H1 (cell line): Measurements from ENCODE around the gene PSKH1. TPM values are rescaled to one million over a fixed set of nuclear protein-coding genes. Genes with fewer than 3 reads are reported as not detected.

Experiments used
- CTCF ChIA-PET: fragments of 300-600 bp; sonication (Branson Sonifier 250); formaldehyde crosslinking; loops from one replicate; lab custom pipeline; 2021; ENCODE audit not compliant: partially characterized antibody; lab: Charles Lee
- POLR2A ChIA-PET: fragments of 300-600 bp; sonication (Branson Sonifier 250); formaldehyde crosslinking; loops from one replicate; lab custom pipeline; 2021; ENCODE audit warnings: inconsistent platforms; ENCODE audit not compliant: partially characterized antibody; lab: Charles Lee
- DNase-seq, 2 experiments: peaks; one replicate each; pipeline versions ENCODE4 v3.0.0 to v3.0.0-alpha.2; 2010 to 2022; ENCODE audit warnings: low spot score in 2 of 2, low read depth in 1 of 2, mixed read lengths in 1 of 2
- FAIRE-seq: peaks from 2 replicates; lab custom pipeline; 2011; peaks lifted over from hg19 to GRCh38; lab: Jason Lieb, UNC
- H2AFZ ChIP-seq: 2 replicates; pipeline ENCODE4 v1.8.1; 2012; ENCODE audit warnings: low read length, inconsistent platforms
- H2AK5ac ChIP-seq: 2 replicates; pipeline ENCODE4 v1.6.1; 2013; ENCODE audit warnings: low read depth, low read length
- H2BK120ac ChIP-seq: replicated peaks from 2 replicates; pipeline ENCODE3; 2013; ENCODE audit warnings: low read depth, low read length, inconsistent platforms
- H2BK12ac ChIP-seq: 2 replicates; pipeline ENCODE4 v1.6.1; 2013; ENCODE audit warnings: low read depth, low read length
- H2BK15ac ChIP-seq: 2 replicates; pipeline ENCODE4 v1.6.1; 2013; ENCODE audit warnings: low read length
- H2BK20ac ChIP-seq: 2 replicates; pipeline ENCODE4 v1.6.1; 2013; ENCODE audit warnings: low read length
- H2BK5ac ChIP-seq: 2 replicates; pipeline ENCODE4 v1.6.1; 2013; ENCODE audit warnings: low read depth, low read length
- H3K14ac ChIP-seq: 2 replicates; pipeline ENCODE4 v1.6.1; 2013; ENCODE audit warnings: inconsistent platforms; ENCODE audit not compliant: insufficient read length
- H3K18ac ChIP-seq: 2 replicates; pipeline ENCODE4 v1.6.1; 2013; ENCODE audit warnings: low read length; ENCODE audit errors: extremely low read depth
- H3K23ac ChIP-seq: 2 replicates; pipeline ENCODE4 v1.6.1; 2013; ENCODE audit warnings: inconsistent platforms; ENCODE audit not compliant: insufficient read length
- H3K23me2 ChIP-seq: 2 replicates; pipeline ENCODE4 v1.6.1; 2013; ENCODE audit warnings: low read depth, low read length
- H3K27ac ChIP-seq: 2 replicates; pipeline ENCODE4 v1.6.1; 2011; ENCODE audit warnings: low read depth, low read length, inconsistent platforms
- H3K27me3 ChIP-seq, 4 experiments: replicated peaks in 1 of 4; 1 replicate in 1 of 4; 2 replicates in 3 of 4; pipeline versions ENCODE4 v1.6.1 to v1.8.1; 2011 to 2013; ENCODE audit warnings: low read length in 3 of 4, mild to moderate bottlenecking in 3 of 4, inconsistent platforms in 2 of 4, mixed read lengths in 2 of 4, moderate library complexity in 1 of 4; ENCODE audit not compliant: control insufficient read depth in 3 of 4, insufficient read depth in 3 of 4; ENCODE audit errors: extremely low read depth in 1 of 4
- H3K36me3 ChIP-seq, 4 experiments: 2 replicates each; pipeline versions ENCODE4 v1.6.1 to v1.8.1; 2011 to 2013; ENCODE audit warnings: mild to moderate bottlenecking in 4 of 4, low read length in 3 of 4, moderate library complexity in 2 of 4, control low read depth in 1 of 4, inconsistent platforms in 1 of 4; ENCODE audit not compliant: insufficient read depth in 4 of 4, control insufficient read depth in 2 of 4
- H3K4ac ChIP-seq: replicated peaks from 2 replicates; pipeline ENCODE3; 2013; ENCODE audit warnings: low read length, low read depth, mixed read lengths, inconsistent platforms; ENCODE audit not compliant: insufficient read length
- H3K4me1 ChIP-seq, 4 experiments: replicated peaks in 1 of 4; 1 replicate in 1 of 4; 2 replicates in 3 of 4; pipeline versions ENCODE4 v1.6.1 to v1.8.1; 2011 to 2013; ENCODE audit warnings: low read length in 3 of 4, inconsistent platforms in 2 of 4, mixed read lengths in 1 of 4; ENCODE audit not compliant: insufficient read depth in 4 of 4, control insufficient read depth in 3 of 4
- H3K4me2 ChIP-seq, 2 experiments: 2 replicates each; pipeline versions ENCODE4 v1.6.1 to v1.8.1; 2011 to 2013; ENCODE audit warnings: low read depth in 2 of 2, low read length in 2 of 2, control low read depth in 1 of 2, inconsistent platforms in 1 of 2, mild to moderate bottlenecking in 1 of 2; ENCODE audit not compliant: insufficient read depth in 1 of 2
- H3K4me3 ChIP-seq, 4 experiments: fragments of 200-600, 300-600 bp in 1 of 4; sonication (generic), shearing (Covaris generic), sonication (Bioruptor Twin) in 1 of 4; 2 replicates each; pipeline versions ENCODE4 v1.5.1 to v1.8.1; 2011 to 2016; ENCODE audit warnings: low read length in 4 of 4, low read depth in 3 of 4, control low read depth in 2 of 4, inconsistent platforms in 2 of 4, mild to moderate bottlenecking in 2 of 4, mixed read lengths in 1 of 4, moderate library complexity in 1 of 4; ENCODE audit not compliant: insufficient read depth in 2 of 4; ENCODE audit errors: extremely low read depth in 1 of 4
- H3K56ac ChIP-seq: replicated peaks from 2 replicates; pipeline ENCODE3; 2013; ENCODE audit warnings: low read depth, mild to moderate bottlenecking, mixed read lengths, low read length, inconsistent platforms; ENCODE audit not compliant: insufficient read length
- H3K79me1 ChIP-seq: 2 replicates; pipeline ENCODE4 v1.6.1; 2013; ENCODE audit warnings: low read depth, low read length, control low read depth
- H3K79me2 ChIP-seq, 2 experiments: 2 replicates each; pipeline versions ENCODE4 v1.6.1 to v1.8.1; 2012 to 2013; ENCODE audit warnings: low read length in 2 of 2, mild to moderate bottlenecking in 2 of 2, inconsistent platforms in 1 of 2; ENCODE audit not compliant: insufficient read depth in 2 of 2, control insufficient read depth in 1 of 2
- H3K9ac ChIP-seq, 4 experiments: replicated peaks in 1 of 4; 1 replicate in 1 of 4; 2 replicates in 3 of 4; pipeline versions ENCODE4 v1.6.1 to v1.8.1; 2011 to 2013; ENCODE audit warnings: low read depth in 3 of 4, low read length in 3 of 4, control low read depth in 2 of 4, mild to moderate bottlenecking in 2 of 4, moderate library complexity in 2 of 4, inconsistent platforms in 1 of 4; ENCODE audit errors: extremely low read depth in 1 of 4
- H3K9me3 ChIP-seq, 2 experiments: 2 replicates each; pipeline versions ENCODE4 v1.6.1 to v1.8.1; 2012 to 2013; ENCODE audit warnings: mild to moderate bottlenecking in 2 of 2, moderate library complexity in 2 of 2, control low read depth in 1 of 2, inconsistent platforms in 1 of 2, low read depth in 1 of 2, low read length in 1 of 2, mixed read lengths in 1 of 2; ENCODE audit not compliant: insufficient read depth in 2 of 2
- H4K20me1 ChIP-seq, 2 experiments: replicated peaks in 1 of 2; 2 replicates each; pipeline versions ENCODE3 to v1.8.1; 2011 to 2013; ENCODE audit warnings: inconsistent platforms in 2 of 2, low read length in 2 of 2, mild to moderate bottlenecking in 1 of 2; ENCODE audit not compliant: insufficient read depth in 2 of 2, control insufficient read depth in 1 of 2
- H4K5ac ChIP-seq: 2 replicates; pipeline ENCODE4 v1.6.1; 2013; ENCODE audit warnings: low read length, low read depth, mixed read lengths, inconsistent platforms; ENCODE audit not compliant: insufficient read length
- H4K8ac ChIP-seq: 2 replicates; pipeline ENCODE4 v1.8.0; 2013; ENCODE audit warnings: mild to moderate bottlenecking, moderate library complexity, low read length, inconsistent platforms; ENCODE audit not compliant: insufficient read depth; ENCODE audit errors: extremely low read depth
- H4K91ac ChIP-seq: replicated peaks from 2 replicates; pipeline ENCODE3; 2013; ENCODE audit warnings: low read length, mixed read lengths, inconsistent platforms; ENCODE audit not compliant: insufficient read length
- CBX8 ChIP-seq: fragments of 300-800, 300-1000 bp; sonication (generic); IDR thresholded peaks from 2 replicates; pipeline ENCODE4 v1.7.1; 2016; ENCODE audit warnings: low read depth, low read length, borderline replicate concordance
- CTBP2 ChIP-seq: IDR thresholded peaks from 2 replicates; pipeline ENCODE4 v1.7.0; 2011; ENCODE audit warnings: borderline replicate concordance, mild to moderate bottlenecking, moderate library complexity, mixed read lengths, low read length; ENCODE audit not compliant: insufficient read depth, insufficient read length
- ZNF274 ChIP-seq: IDR thresholded peaks from 2 replicates; pipeline ENCODE4 v1.7.0; 2012; ENCODE audit warnings: low read length, borderline replicate concordance; ENCODE audit errors: extremely low read depth
- WGBS, 2 experiments: shearing (Covaris generic) in 1 of 2; methylation state at CpG; one replicate each; pipeline versions ENCODE4 v1.1.6 to v1.1.7; 2013 to 2015; ENCODE audit warnings: low lambda C conversion rate in 2 of 2, mixed read lengths in 2 of 2, inconsistent platforms in 1 of 2, low coverage in 1 of 2, missing lambda C conversion rate in 1 of 2; ENCODE audit not compliant: insufficient replicate concordance in 2 of 2, insufficient coverage in 1 of 2, insufficient read length in 1 of 2; ENCODE audit errors: extremely low coverage in 1 of 2, missing lambda C conversion rate in 1 of 2; 5-methylcytosine and 5-hydroxymethylcytosine counted together
- polyA plus RNA-seq, 7 experiments: library from polyadenylated mRNA; depleted of rRNA in 3 of 7; stranded (reverse) in 5 of 7; unstranded in 2 of 7; fragments of >200 nt in 5 of 7; fragments of 200-250 nt in 2 of 7; gene quantifications; 1 replicate in 5 of 7; 2 replicates in 1 of 7; 4 replicates in 1 of 7; pipeline versions ENCODE4 v1.2.1 to v1.2.3, GENCODE V29; 2011 to 2013; ENCODE audit warnings: missing spikeins in 2 of 7, mixed read lengths in 2 of 7
- total RNA-seq: library from RNA; stranded (reverse); fragmentation: NEBNext Ultra II Directional; extraction: Animal tissue kit (Norgen Biotek cat#: 25700); gene quantifications from 2 replicates; pipeline ENCODE4 v1.2.1, GENCODE V29; 2021

PSKH1 gene
- total and polyA plus RNA-seq, 2 of the 8 experiments (the other 6 are each of a cell fraction or from before 2014, with no cell fraction given): 24.8 to 51.0 TPM

DNA sequence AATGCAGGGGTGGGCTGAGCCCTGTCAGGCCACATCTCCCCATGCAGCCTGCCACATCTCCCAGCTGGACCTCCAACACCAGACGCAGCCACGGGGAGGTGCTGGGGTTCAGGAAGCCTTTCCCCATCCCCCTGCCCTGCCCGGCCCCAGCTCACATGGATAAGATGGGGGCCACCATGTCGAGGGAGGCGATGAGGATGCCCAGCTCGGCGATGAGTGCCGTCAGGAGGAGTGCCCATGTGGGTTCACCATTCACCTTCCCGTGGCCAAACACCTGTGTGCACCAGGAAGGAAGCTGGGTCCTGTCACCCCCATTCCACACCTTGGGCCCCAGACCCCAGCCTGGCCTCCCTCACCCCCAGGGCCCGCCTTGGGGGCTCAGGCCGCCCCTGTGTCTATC lies 56.6 kb downstream of the PSKH1 start:
- WGBS, 2 experiments: 89% methylated on average over 11 of the region's 11 CpGs; no CpG with 5 or more reads in 1 of the 2 experiments
- Histone ChIP-seq H2BK15ac (no peak overlapping the region), H2BK5ac (no peak overlapping the region), H3K9me3 (no peaks in the 10 kb centered on the region), H3K4me2 (no peak overlapping the region), H3K18ac (no peak overlapping the region), H2AFZ (no peak overlapping the region), H3K9ac (no peak overlapping the region), H3K4ac (no peak overlapping the region), H2BK120ac (no peak overlapping the region), H3K14ac (no peak overlapping the region), H3K27me3 (no peaks in the 10 kb centered on the region), H4K20me1 (peaks cover 9 to 32% of the 10 kb centered on the region in 2 experiments), H4K5ac (no peak overlapping the region), H3K27ac (no peak overlapping the region), H3K56ac (no peak overlapping the region), H3K23me2 (peaks cover 3% of the 10 kb centered on the region; the same call in 1 of the 2 replicates), H2BK12ac (no peak overlapping the region), H3K36me3 (peaks cover 12 to 63% (median 29%) of the 10 kb centered on the region in 4 experiments), H3K4me1 (no peaks in the 10 kb centered on the region), H2BK20ac (no peak overlapping the region), H3K23ac (no peak overlapping the region), H4K8ac (no peak overlapping the region; the same call in 1 of the 2 replicates), H2AK5ac (no peak overlapping the region), H4K91ac (no peak overlapping the region), H3K4me3 (no peak overlapping the region), H3K79me1 (peaks cover 2% of the 10 kb centered on the region; the same call in 1 of the 2 replicates), H3K79me2 (no peaks in the 10 kb centered on the region)
- DNase-seq (no peak), FAIRE-seq (no peak)
- ChIA-PET CTCF (interaction anchor here (0.7 to 2.6 kb wide), 7 partner anchors 8 to 322 kb away, joined by 3 to 19 read pairs (median 3); no protein-coding TSS in a partner anchor), POLR2A (interaction anchor here (1.1 to 8.5 kb wide), 4 partner anchors 14 to 201 kb away, joined by 3 to 47 read pairs (median 3); partner anchors contain the start of gene PSMB10)
- no peak for TF ChIP-seq ZNF274
- no peak for TF ChIP-seq CTBP2
- no peak for TF ChIP-seq CBX8
